HepG2 (cell line): ENCODE data around the gene ASCC3. TPM values are rescaled to one million over a fixed set of nuclear protein-coding genes. Genes with fewer than 3 reads are reported as not detected.

Experiments
- ATAC-seq: fragments of 200-7000 bp; cut with Tn5 transposase; 3 replicates; pipeline ENCODE4 v1.9.1; 2020; ENCODE audit warnings: mild to moderate bottlenecking, moderate library complexity
- BruUV-seq: library from RNA; stranded (reverse); fragments of 400-500 nt; replicated peaks from 2 replicates; lab custom pipeline; 2021; lab: Mats Ljungman, UMichigan
- CTCF ChIA-PET: fragments of 300-600 bp; formaldehyde crosslinking; extraction: SDS; loops from one replicate; lab custom pipeline; 2021; ENCODE audit warnings: low total read pairs, inconsistent platforms, low intra/inter-chr PET ratio; lab: Yijun Ruan, JAX
- POLR2A ChIA-PET: fragments of 350-600 bp; sonication (Branson Sonifier 250); formaldehyde crosslinking; loops from one replicate; lab custom pipeline; 2020; ENCODE audit warnings: antibody characterized with exemption, inconsistent platforms; lab: Yijun Ruan, JAX
- DNase-seq: peaks from one replicate; pipeline ENCODE4 v3.0.0-alpha.2; 2015; ENCODE audit warnings: low spot score
- FAIRE-seq: peaks from 3 replicates; lab custom pipeline; 2011; peaks lifted over from hg19 to GRCh38; lab: Jason Lieb, UNC
- H2AFZ ChIP-seq: one replicate; pipeline ENCODE4 v1.6.1; 2011; ENCODE audit warnings: low read length, inconsistent platforms
- H3K27ac ChIP-seq: fragments of 300-600 bp; 3 replicates; pipeline ENCODE4 v1.8.0; 2011; ENCODE audit warnings: mixed run types, mild to moderate bottlenecking, mixed read lengths, low read length, inconsistent platforms; ENCODE audit not compliant: insufficient read depth; ENCODE audit errors: extremely low read length
- H3K27me3 ChIP-seq, 2 experiments: fragments of 200-600 bp in 1 of 2; 2 replicates in 1 of 2; 3 replicates in 1 of 2; pipeline versions ENCODE4 v1.6.0 to v1.8.0; 2011; ENCODE audit warnings: low read length in 2 of 2, mild to moderate bottlenecking in 2 of 2, moderate library complexity in 2 of 2, inconsistent platforms in 1 of 2; ENCODE audit not compliant: insufficient read depth in 2 of 2, control insufficient read depth in 1 of 2
- H3K36me3 ChIP-seq, 2 experiments: fragments of 200-600 bp in 1 of 2; replicated peaks in 1 of 2; 2 replicates in 1 of 2; 3 replicates in 1 of 2; pipeline versions ENCODE4 v1.5.1 to v1.8.0; 2011; ENCODE audit warnings: low read length in 2 of 2, inconsistent platforms in 1 of 2; ENCODE audit not compliant: insufficient read depth in 2 of 2, control insufficient read depth in 1 of 2
- H3K4me1 ChIP-seq: 2 replicates; pipeline ENCODE4 v1.5.1; 2012; ENCODE audit warnings: low read length, inconsistent platforms; ENCODE audit not compliant: insufficient read depth
- H3K4me2 ChIP-seq: 2 replicates; pipeline ENCODE4 v1.6.0; 2011; ENCODE audit warnings: low read depth, low read length, inconsistent platforms
- H3K4me3 ChIP-seq, 3 experiments: fragments of 200-600 bp in 1 of 3; sonication (generic), shearing (Covaris generic) in 1 of 3; replicated peaks in 1 of 3; 2 replicates each; pipeline ENCODE4 v1.5.1; 2011 to 2016; ENCODE audit warnings: low read length in 3 of 3, inconsistent platforms in 2 of 3, low read depth in 2 of 3, mild to moderate bottlenecking in 2 of 3, control low read depth in 1 of 3, mixed read lengths in 1 of 3; ENCODE audit not compliant: insufficient read depth in 1 of 3
- H3K79me2 ChIP-seq: one replicate; pipeline ENCODE4 v1.6.1; 2011; ENCODE audit warnings: low read length, inconsistent platforms; ENCODE audit not compliant: insufficient read depth
- H3K9ac ChIP-seq: 2 replicates; pipeline ENCODE4 v1.6.0; 2011; ENCODE audit warnings: mild to moderate bottlenecking, low read depth, low read length, inconsistent platforms; ENCODE audit not compliant: insufficient read depth
- H3K9me3 ChIP-seq: 2 replicates; pipeline ENCODE4 v1.5.1; 2012; ENCODE audit warnings: mild to moderate bottlenecking, low read length
- H4K20me1 ChIP-seq: 2 replicates; pipeline ENCODE4 v1.6.0; 2011; ENCODE audit warnings: inconsistent platforms, mild to moderate bottlenecking, low read length, moderate library complexity; ENCODE audit not compliant: insufficient read depth
- MZF1 ChIP-seq: sonication (generic); formaldehyde crosslinking; IDR thresholded peaks from 2 replicates; pipeline ENCODE4 v1.8.1; 2023; ENCODE audit warnings: mild to moderate bottlenecking, missing genetic modification reagents, borderline replicate concordance
- SNAPC4 ChIP-seq: sonication (generic); formaldehyde crosslinking; IDR thresholded peaks from 2 replicates; pipeline ENCODE4 v1.4.0; 2020; ENCODE audit warnings: mild to moderate bottlenecking, missing genetic modification reagents
- WGBS: methylation state at CpG from one replicate; pipeline ENCODE4 v1.1.6; 2017; ENCODE audit warnings: low lambda C conversion rate; 5-methylcytosine and 5-hydroxymethylcytosine counted together
- in situ Hi-C: cut with HindIII; loops from 2 replicates; pipeline ENCODE4 v1.10.0; 2017; ENCODE audit warnings: low pct_unique_long_range_greater_than_20kb; ENCODE audit not compliant: extremely low pct_ligation_motif_present
- intact Hi-C: fragments of 100-400 bp; cut with micrococcal nuclease; formaldehyde crosslinking; loops from one replicate; pipeline ENCODE4 v1.10.0; 2022; ENCODE audit not compliant: unreplicated experiment
- polyA plus RNA-seq, 8 experiments: library from polyadenylated mRNA; depleted of rRNA in 3 of 8; stranded (reverse) in 7 of 8; unstranded in 1 of 8; fragments of >200 nt; fragmentation: Illumina TruSeq in 4 of 8; extraction: Trizol in 4 of 8; gene quantifications; 2 replicates each; pipeline versions ENCODE4 v1.2.1 to v1.2.3, GENCODE V29; 2011 to 2016; ENCODE audit warnings: low read depth in 4 of 8, missing spikeins in 1 of 8, mixed read lengths in 1 of 8; ENCODE audit not compliant: insufficient read depth in 1 of 8
- total RNA-seq, 5 experiments: library from RNA; depleted of rRNA; stranded (reverse); fragments of >200 nt; fragmentation: Illumina TruSeq; extraction: Trizol; gene quantifications; 2 replicates each; pipeline ENCODE4 v1.2.3, GENCODE V29; 2016; ENCODE audit warnings: low read depth in 1 of 5

Gene ASCC3
- total and polyA plus RNA-seq, 2 of the 13 experiments (the other 11 are each of a cell fraction or from before 2014, with no cell fraction given), result 23.1 to 55.7 TPM

- ATAC-seq (no peak), DNase-seq (no peak), FAIRE-seq (no peak)
- Histone ChIP-seq H3K9me3 (no peaks in the 10 kb centered on the region), H3K27me3 (peaks cover 6 to 31% of the 10 kb centered on the region in 2 experiments; a peak in 4 of 5 replicates), H3K9ac (no peak overlapping the region), H3K27ac (no peak overlapping the region), H3K4me2 (no peak overlapping the region), H3K4me1 (peaks cover 14% of the 10 kb centered on the region; the same call in 1 of the 2 replicates), H2AFZ (no peak overlapping the region), H3K4me3 (no peak overlapping the region), H4K20me1 (no peaks in the 10 kb centered on the region), H3K79me2 (no peaks in the 10 kb centered on the region), H3K36me3 (no peaks in the 10 kb centered on the region)
- intact Hi-C loops, result no loop called here
- ChIA-PET CTCF (no interaction called here), POLR2A (no interaction called here)
- 66% methylated on average over 30 of the region's 44 CpGs for WGBS
- in situ Hi-C loops, result no loop called here
- no TSS peak for BruUV-seq
- no peak for TF ChIP-seq SNAPC4 (CRISPR knock-in tag)
- TF ChIP-seq MZF1 (CRISPR knock-in tag), result no peak
Observed at GRCh38 chr6:100469101-100469859, 411.8 kb downstream of the ASCC3 start.
